C4-2B (cell line): ENCODE measurements around the gene URB1.

Experiments used
- ZFX ChIP-seq: fragments of 450-650 bp; IDR thresholded peaks from 2 replicates; pipeline ENCODE4 v1.6.1; 2017
- TF ChIP-seq, protein P1 (sequence below): fragments of 450-650 bp; conservative IDR thresholded peaks from 2 replicates; pipeline ENCODE4 v1.5.1; 2017; ENCODE audit warnings: mild to moderate bottlenecking

DNA sequence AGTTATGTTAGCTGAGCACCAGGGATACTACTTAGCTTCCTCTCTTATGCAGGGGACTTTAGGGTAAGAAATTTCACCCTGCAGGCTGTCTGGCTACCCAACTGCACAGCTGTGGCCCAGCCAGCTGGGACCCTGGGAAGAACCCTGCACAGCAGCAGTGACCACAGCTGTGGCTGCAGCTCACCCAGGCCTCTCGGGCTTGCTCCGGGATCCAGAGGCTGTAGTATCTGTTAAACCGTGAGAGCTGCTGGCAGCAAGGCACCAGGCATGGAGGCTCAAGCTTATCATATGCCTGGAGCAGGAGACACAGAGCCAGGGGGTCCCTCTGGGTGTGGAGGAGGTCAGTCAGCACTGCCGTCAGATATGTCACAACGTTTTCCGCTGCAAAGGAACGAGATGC, 40.3 kb downstream of the URB1 start:
- TF ChIP-seq, protein P1, sequence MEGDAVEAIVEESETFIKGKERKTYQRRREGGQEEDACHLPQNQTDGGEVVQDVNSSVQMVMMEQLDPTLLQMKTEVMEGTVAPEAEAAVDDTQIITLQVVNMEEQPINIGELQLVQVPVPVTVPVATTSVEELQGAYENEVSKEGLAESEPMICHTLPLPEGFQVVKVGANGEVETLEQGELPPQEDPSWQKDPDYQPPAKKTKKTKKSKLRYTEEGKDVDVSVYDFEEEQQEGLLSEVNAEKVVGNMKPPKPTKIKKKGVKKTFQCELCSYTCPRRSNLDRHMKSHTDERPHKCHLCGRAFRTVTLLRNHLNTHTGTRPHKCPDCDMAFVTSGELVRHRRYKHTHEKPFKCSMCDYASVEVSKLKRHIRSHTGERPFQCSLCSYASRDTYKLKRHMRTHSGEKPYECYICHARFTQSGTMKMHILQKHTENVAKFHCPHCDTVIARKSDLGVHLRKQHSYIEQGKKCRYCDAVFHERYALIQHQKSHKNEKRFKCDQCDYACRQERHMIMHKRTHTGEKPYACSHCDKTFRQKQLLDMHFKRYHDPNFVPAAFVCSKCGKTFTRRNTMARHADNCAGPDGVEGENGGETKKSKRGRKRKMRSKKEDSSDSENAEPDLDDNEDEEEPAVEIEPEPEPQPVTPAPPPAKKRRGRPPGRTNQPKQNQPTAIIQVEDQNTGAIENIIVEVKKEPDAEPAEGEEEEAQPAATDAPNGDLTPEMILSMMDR, result no peak
- TF ChIP-seq ZFX, result no peak
